Esophagus muscularis mucosa (tissue), 3 donors: Measurements from ENCODE around the gene ZRANB3.

Source experiments
- EP300 ChIP-seq: sonication (generic); formaldehyde crosslinking; IDR thresholded peaks from one replicate; pipeline ENCODE4 v1.6.1; 2017; ENCODE audit warnings: antibody characterized with exemption
- TF ChIP-seq, protein P1 (sequence below), 3 experiments: fragments of 200-600 bp in 2 of 3; fragments of 450-650 bp in 1 of 3; sonication (generic) in 2 of 3; IDR thresholded peaks; one replicate each; pipeline ENCODE4 v1.5.1; 2017 to 2019; ENCODE audit warnings: antibody characterized with exemption in 3 of 3, mild to moderate bottlenecking in 2 of 3, moderate library complexity in 1 of 3

DNA sequence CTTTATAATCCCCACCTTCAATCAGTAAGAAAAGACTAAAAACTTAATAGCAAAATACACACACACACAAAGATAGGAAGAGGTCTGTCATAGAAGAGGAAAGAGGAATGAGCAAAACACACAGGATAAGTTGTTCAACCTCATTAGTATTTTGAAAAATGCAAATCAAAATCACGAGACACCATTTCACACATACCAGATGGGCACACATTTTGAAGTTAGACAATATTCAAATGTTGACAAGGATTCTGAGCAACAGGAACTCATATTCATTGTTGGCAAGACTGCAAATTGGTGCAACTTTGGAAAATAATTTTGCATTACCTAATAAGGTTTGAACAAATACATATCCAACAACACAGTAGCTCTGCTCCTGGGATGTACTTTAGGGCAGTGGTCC lies 351.3 kb downstream of the ZRANB3 start:
- TF ChIP-seq, protein P1, sequence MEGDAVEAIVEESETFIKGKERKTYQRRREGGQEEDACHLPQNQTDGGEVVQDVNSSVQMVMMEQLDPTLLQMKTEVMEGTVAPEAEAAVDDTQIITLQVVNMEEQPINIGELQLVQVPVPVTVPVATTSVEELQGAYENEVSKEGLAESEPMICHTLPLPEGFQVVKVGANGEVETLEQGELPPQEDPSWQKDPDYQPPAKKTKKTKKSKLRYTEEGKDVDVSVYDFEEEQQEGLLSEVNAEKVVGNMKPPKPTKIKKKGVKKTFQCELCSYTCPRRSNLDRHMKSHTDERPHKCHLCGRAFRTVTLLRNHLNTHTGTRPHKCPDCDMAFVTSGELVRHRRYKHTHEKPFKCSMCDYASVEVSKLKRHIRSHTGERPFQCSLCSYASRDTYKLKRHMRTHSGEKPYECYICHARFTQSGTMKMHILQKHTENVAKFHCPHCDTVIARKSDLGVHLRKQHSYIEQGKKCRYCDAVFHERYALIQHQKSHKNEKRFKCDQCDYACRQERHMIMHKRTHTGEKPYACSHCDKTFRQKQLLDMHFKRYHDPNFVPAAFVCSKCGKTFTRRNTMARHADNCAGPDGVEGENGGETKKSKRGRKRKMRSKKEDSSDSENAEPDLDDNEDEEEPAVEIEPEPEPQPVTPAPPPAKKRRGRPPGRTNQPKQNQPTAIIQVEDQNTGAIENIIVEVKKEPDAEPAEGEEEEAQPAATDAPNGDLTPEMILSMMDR (IDR thresholded peaks at IDR 0.05) = no peak
- no peak for TF ChIP-seq EP300
